ENCODE data around the gene SLC7A5.
"Not testable (repeated sequence)": the region's sequence is repeated elsewhere in the genome, so short reads cannot be mapped to it uniquely, and the experiment has no call there.

Gene SLC7A5

DNA sequence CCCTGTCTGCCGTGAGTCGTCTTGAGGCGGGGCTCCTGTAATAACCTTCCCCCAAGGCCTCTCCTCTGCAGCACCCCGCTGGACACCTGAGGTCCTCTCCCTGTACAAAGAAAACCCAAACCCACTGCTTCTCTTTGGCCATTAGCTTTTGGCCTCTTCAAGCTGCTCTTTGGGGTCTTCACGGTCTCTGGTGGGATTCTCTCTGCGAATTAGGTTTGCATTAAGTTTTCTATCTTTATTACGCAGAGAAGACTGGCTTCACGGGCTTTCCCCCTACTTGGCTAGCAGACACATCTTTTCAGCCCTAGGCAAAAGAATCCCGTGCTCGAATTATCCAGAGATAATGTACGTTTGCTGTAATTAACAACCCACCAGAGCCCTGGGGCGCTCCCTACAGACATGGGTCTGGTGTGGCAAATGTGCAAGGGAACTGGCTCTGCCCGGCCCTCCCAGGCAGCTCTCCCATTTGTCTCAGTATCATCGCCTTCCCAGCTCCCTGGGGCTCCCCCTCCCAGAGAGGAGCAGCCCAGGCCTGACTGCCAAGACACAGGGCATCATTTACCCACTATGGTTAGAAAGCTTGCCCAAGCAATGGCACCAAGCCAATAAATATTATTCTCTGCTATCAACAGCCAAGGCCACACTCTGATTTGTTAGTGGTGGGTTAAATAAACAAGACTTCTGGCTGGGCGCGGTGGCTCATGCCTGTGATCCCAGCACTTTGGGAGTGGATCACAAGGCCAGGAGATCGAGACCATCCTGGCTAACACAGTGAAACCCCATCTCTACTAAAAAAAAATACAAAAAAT is 78.8 kb downstream of the SLC7A5 start:
- no peak for DNase-seq

DNA sequence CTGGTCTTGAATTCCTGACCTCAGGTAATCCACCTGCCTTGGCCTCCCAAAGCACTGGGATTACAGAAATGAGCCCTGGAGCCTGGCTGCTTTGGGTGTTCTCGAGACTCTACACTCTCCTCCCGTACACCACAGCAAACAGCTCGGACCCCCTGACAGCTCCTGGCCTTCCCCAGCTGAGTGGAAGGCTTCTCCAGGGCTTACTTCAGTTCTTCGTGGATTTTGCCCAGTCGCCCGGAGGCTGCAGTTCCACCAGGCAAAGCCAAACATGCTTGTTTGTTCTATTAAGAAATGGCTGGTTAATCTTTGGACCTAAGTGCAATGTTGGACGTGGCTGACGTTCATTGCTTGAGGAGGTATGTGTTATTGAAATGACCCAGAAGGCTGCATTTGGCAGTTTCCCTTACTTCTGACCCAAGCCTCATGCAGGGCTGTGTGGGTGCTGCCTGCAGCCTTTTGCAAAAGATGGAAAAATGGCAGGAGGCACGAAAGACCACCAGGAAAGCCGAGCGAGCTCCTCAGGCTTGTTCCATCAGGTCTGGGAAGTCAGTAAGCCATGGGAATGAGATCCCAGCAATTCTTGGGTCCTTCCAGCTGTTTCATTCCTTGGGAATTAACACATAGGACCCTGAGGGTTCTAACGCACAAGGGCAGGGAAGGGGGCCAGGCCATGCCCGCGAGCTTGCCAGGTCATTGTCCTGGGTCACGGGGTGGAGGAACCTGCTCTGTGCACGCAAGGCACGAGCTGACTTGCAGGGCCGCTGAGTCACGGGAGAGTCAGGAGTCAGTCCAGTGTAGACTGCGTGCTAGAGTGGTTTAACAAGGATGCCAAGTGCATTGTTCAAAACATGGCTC is 79.6 kb downstream of the SLC7A5 start:
- DNase-seq: no peak

DNA sequence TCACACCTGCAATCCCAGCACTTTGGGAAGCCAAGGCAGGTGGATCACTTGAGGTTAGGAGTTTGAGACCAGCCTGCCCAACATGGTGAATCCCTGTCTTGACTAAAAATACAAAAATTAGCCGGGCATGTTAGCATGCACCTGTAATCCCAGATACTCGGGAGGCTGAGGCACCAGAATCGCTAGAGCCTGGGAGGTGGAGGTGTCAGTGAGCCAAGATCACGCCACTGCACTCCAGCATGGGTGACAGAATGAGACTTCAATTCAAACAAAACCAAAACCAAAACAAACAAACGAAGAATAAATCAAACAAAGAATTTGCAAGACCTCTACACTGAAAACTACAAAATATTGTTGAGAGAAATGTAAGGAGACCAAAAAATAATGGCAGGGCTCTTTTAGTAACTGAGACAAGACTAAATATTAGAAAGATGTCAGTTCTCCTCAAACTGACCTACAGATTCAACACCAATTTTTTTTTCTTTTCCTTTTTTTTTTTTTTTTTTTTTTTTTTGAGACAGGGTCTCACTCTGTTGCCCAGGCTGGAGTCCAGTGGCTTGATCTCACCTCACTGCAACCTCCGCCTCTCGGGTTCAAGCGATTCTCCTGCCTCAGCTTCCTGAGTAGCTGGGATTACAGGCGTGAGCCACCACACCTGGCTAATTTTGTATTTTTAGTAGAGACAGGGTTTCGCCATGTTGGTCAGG is 80.4 kb downstream of the SLC7A5 start:
- not testable (repeated sequence) for DNase-seq

DNA sequence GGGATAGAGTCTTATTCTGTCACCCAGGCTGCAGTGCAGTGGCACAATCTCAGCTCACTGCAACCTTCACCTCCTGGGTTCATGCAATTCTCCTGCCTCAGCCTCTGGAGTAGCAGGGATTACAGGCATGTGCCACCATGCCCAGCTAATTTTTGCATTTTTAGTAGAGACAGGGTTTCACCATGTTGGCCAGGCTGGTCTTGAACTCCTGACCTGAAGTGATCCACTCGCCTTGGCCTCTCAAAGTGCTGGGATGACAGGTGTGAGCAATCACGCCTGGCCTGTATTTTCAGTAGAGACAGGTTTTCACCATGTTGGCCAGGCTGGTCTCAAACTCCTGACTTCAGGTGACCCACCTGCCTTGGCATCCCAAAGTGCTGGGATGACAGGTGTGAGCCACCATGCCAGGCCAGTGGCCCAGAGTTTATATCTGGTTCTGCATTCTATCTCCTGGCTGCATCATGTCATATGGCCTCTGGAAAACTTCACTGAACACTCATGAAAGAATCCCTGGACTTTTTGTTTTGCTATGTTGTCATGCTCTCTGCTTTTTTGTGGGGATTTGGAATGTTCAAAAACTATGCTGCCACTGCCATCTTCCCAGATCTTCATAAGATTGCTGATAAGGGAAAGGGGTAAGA is 81.7 kb downstream of the SLC7A5 start:
- DNase-seq: not testable (repeated sequence)

DNA sequence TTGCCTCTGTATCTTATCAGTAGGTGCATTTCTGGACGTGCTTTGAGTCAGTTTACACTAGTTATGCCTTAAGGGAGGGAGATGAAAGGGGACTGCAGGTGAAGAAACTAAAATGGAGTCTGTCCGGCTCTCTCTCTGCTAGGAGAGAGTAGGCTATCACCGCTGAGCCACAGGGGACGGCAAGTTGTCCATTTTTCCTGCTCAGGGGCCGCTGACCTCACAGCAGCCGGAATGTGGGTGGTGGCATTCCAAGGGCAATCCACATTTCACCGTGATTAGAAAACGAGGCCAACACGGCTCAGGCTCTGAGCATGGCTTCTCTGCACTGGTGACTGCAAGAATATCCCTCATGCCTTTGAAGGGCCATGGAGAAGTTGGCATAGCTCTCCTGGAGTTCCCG is 84.5 kb downstream of the SLC7A5 start:
- no peak for DNase-seq

DNA sequence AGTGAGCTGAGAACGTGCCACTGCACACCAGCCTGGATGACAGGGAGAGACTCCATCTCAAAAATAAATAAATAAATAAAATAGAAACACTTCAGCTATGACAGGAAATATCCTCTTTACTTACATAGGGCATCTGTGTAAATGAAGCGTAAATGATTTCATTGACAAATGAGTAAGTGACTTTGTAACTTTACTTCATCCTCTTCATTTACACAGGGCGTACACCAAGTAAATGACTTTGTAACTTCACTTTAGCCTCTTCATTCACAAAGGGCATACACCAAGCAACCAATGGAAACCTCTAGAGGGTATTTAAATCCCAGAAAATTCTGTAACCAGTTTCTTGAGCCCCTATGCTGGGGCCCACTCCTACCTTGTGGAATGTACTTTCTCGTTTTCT is 87.3 kb downstream of the SLC7A5 start:
- no peak for DNase-seq

DNA sequence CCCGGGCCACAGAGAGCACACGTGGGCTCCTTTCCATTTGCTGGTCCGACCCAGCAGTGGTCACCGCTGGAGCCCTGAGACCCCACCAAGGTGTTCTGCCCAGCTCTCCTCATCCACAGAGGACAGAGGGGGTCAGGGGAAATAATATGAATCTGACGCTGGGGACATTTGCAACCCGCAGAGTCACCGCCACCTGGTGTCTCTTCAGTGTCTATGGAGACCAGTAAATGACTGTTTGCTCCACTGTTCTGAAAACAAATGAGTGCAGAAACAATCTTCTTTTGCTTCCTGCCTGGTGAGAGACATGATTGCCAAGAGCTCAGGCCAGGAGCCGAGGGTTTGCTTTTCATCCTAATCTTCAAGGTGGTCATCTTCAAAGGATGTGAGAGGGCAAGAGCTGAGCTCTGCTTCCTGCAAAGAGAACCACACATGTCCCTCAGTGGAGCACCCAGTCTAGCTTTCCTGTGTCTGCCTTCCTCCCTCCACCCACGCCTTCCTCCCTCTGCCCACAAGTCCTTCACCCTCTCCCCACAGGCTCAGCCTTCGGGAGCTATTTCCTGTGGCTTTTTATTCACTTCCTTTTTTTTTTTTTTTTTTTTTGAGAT is 88.8 kb downstream of the SLC7A5 start:
- peak; percentile 50 for DNase-seq
